GM18867 (cell line): ENCODE results near the gene DEGS1.

Experiments used
- ATAC-seq: cut with Tn5 transposase; IDR thresholded peaks from one replicate; pipeline ENCODE4 v1.9.1; 2021; ENCODE audit warnings: mild to moderate bottlenecking, moderate library complexity; ENCODE audit not compliant: unreplicated experiment

DEGS1 gene

GRCh38 chr1:224182866-224183590 lies at the start of gene DEGS1:
Gene DEGS1, plus strand, starts transcription at chr1:224183240. Its CDS starts 97 bp downstream, at chr1:224183337.
- peak; percentile 67 for ATAC-seq

GRCh38 chr1:224133741-224134299 lies 49.2 kb upstream of the DEGS1 start:
- ATAC-seq: no peak

- ATAC-seq: no peak
Observed at GRCh38 chr1:224137518-224137917, 45.5 kb upstream of the DEGS1 start.

- ATAC-seq: no peak
Observed at GRCh38 chr1:224138198-224138597, 44.8 kb upstream of the DEGS1 start.

- ATAC-seq: no peak
Observed at GRCh38 chr1:224141693-224142092, 41.3 kb upstream of the DEGS1 start.

- ATAC-seq: no peak
Observed at GRCh38 chr1:224149709-224150108, 33.3 kb upstream of the DEGS1 start.

GRCh38 chr1:224151117-224151516 lies 31.9 kb upstream of the DEGS1 start:
- ATAC-seq: no peak

GRCh38 chr1:224157316-224157715 lies 25.7 kb upstream of the DEGS1 start:
- ATAC-seq: no peak

GRCh38 chr1:224159541-224159940 lies 23.5 kb upstream of the DEGS1 start:
- no peak for ATAC-seq

GRCh38 chr1:224160171-224160682 lies 22.8 kb upstream of the DEGS1 start:
- ATAC-seq: no peak

- no peak for ATAC-seq
Observed at GRCh38 chr1:224162768-224163167, 20.3 kb upstream of the DEGS1 start.

GRCh38 chr1:224163311-224163710 lies 19.7 kb upstream of the DEGS1 start:
- ATAC-seq: no peak

GRCh38 chr1:224168859-224169380 lies 14.1 kb upstream of the DEGS1 start:
- peak; percentile 88 for ATAC-seq

GRCh38 chr1:224169718-224170270 lies 13.2 kb upstream of the DEGS1 start:
- ATAC-seq: no peak

- peak; percentile 2 for ATAC-seq
Observed at GRCh38 chr1:224170343-224170742, 12.7 kb upstream of the DEGS1 start.

GRCh38 chr1:224170748-224171478 lies 12.1 kb upstream of the DEGS1 start:
- ATAC-seq: peak; percentile 43

GRCh38 chr1:224172229-224172628 lies 10.8 kb upstream of the DEGS1 start:
- no peak for ATAC-seq

- no peak for ATAC-seq
Observed at GRCh38 chr1:224173523-224173922, 9.5 kb upstream of the DEGS1 start.

GRCh38 chr1:224175617-224176016 lies 7.4 kb upstream of the DEGS1 start:
- no peak for ATAC-seq

GRCh38 chr1:224177356-224177999 lies 5.6 kb upstream of the DEGS1 start:
- no peak for ATAC-seq

GRCh38 chr1:224178894-224179293 lies 4.1 kb upstream of the DEGS1 start:
- ATAC-seq: no peak
